HG02885 (cell line): ENCODE data around the gene TRDMT1.

ENCODE experiments used
- ATAC-seq: cut with Tn5 transposase; IDR thresholded peaks from one replicate; pipeline ENCODE4 v1.9.1; 2021; ENCODE audit warnings: mild to moderate bottlenecking; ENCODE audit not compliant: unreplicated experiment, poor library complexity

TRDMT1 gene

GRCh38 chr10:17181110-17181509, 20.4 kb downstream of the TRDMT1 start:
- no peak for ATAC-seq

- no peak for ATAC-seq
These were observed 22.5 kb downstream of the TRDMT1 start for GRCh38 chr10:17179002-17179401.

DNA sequence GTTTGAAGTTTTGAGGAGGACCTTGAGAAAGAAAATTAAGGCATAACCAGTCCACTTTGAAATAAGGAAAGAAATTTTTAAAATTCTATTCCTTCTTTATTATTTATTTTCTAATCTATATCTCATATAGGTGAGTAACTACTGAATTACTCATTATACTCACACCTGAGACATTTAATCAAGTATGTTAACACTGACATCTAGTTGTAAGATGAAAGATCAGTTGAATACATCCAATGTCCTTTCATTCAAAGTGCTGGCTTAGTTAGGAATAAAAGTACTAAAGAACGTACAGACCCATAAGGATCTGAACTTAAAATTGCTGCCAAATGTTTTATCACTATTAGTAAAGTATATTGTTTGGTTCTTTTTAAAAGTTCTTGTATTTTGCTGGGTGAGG, 23.5 kb downstream of the TRDMT1 start:
- no peak for ATAC-seq

DNA sequence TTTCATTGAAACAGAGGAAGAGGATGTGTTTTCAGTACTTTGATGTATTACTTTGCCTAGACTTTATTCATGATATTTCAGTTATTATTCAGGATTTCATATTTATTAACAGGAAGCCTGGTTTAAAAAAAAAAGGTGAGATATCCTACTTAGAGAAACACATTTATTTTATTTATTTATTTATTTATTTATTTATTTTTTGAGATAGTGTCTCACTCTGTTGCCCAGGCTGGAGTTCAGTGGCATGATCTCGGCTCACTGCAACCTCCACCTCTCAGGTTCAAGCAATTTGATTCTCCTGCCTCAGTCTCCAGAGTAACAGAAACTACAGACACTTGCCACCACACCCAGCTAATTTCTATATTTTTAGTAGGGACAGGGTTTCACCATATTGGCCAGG, 24.5 kb downstream of the TRDMT1 start:
- ATAC-seq: no peak

GRCh38 chr10:17176091-17176490, 25.4 kb downstream of the TRDMT1 start:
- no peak for ATAC-seq

GRCh38 chr10:17175551-17175950, 25.9 kb downstream of the TRDMT1 start:
- ATAC-seq: no peak

DNA sequence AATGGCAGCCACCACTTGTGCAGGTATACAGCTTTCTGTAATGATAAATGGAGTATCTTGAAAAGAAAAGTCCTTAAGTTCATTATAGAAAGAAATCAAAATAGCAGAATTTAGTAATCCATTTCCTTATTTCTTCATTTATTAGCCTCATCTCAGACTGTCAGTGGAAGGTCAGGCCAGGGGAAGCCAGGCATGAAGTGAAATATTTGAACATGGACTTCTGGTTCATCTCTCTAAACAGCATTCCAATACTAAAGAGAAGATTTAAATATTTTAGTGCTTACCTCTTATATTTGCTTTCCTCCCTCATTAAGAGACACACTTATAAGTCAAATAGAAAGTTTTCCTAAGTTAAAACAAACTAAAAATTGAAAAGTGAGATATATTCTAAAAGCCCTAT, 26.8 kb downstream of the TRDMT1 start:
- ATAC-seq: no peak

DNA sequence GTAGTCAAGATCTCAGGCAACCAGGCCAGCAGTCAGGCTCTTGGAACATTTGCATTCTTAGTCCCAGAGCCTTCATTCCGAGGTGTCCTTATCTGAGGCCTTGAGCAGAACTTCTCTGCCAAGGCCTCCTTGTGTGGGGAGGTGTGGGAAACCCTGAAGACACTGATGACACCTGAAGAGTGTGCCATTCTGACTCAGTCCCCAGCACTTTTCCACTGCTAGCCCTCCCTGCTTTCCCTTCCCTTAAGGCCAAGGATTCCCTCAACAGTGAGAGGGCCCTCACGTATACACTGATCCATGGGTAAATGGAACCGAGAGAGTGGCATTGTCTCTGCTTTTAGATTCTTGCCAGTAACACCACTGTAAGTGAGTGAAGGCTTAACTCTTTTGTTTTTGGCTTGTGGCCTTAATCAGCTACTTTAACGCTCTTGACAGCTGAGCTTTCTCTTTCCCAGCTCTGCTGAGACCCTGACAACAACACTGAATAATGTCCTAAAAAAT, 30.3 kb downstream of the TRDMT1 start:
- no peak for ATAC-seq

GRCh38 chr10:17169803-17170202, 31.7 kb downstream of the TRDMT1 start:
- ATAC-seq: no peak

- ATAC-seq: no peak
These were observed 34.8 kb downstream of the TRDMT1 start for GRCh38 chr10:17166699-17167098.

DNA sequence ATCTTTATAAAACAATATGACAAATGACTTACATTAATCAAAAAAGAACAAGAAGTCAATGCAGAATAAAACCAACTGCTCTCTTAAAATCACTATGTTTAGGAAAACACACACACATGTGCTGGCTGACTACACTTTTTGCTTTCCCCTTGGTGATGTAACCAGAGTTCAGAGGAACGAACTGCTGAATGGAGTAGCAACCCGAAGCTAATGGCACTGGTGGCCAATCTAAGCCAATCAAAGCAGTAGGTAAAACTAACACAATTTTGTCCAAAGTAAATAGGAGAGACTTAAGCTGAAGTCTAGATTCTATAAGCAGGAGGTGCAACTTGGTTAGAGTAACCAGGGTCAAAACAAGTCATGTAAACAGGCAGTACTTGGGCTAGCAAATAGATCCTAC, 38.6 kb downstream of the TRDMT1 start:
- ATAC-seq: no peak

- ATAC-seq: no peak
These were observed 39.7 kb downstream of the TRDMT1 start for GRCh38 chr10:17161775-17162174.

- no peak for ATAC-seq
These were observed 44.4 kb downstream of the TRDMT1 start for GRCh38 chr10:17157024-17157423.

GRCh38 chr10:17155826-17156225, 45.6 kb downstream of the TRDMT1 start:
- no peak for ATAC-seq

DNA sequence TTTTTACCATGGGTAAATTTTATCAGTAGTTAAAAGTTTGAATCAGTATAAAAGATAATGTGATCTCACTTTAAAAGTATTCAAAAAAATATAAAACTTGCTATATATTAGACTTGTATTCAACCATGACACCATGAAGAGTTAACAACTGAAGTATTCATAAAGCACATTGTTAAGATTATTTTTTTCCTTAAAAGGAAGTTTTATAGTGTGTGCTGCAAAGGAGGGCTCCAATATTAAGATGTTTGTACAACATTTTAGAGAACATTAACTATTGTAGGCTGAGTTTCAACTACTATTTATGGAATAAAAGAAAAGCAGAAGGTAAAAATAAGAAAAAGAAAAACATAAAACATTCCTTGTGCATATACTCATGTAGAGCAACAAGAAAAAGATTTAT, 47.4 kb downstream of the TRDMT1 start:
- no peak for ATAC-seq

GRCh38 chr10:17153321-17153720, 48.2 kb downstream of the TRDMT1 start:
- no peak for ATAC-seq

DNA sequence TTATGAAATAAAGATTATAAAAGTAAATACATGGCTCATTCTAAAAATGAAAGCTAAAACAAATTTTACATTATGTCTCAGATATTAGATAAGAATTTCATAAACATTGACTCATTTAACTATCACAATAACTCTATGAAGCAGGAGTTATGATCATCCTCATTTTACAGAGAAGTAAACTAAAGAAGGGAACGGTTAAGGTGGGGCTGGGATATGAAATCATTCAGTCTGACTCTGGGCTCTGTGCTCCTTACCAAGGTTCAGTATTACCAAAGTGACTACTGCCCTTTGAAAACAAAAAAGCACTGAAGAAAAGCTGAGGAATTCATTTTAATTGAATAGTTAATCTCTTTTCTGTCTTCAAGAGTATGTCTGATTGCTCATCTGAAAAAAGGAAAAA, 49.8 kb downstream of the TRDMT1 start:
- ATAC-seq: no peak

- no peak for ATAC-seq
These were observed 53.5 kb downstream of the TRDMT1 start for GRCh38 chr10:17147884-17148489.

- no peak for ATAC-seq
These were observed 54.6 kb downstream of the TRDMT1 start for GRCh38 chr10:17146892-17147291.

DNA sequence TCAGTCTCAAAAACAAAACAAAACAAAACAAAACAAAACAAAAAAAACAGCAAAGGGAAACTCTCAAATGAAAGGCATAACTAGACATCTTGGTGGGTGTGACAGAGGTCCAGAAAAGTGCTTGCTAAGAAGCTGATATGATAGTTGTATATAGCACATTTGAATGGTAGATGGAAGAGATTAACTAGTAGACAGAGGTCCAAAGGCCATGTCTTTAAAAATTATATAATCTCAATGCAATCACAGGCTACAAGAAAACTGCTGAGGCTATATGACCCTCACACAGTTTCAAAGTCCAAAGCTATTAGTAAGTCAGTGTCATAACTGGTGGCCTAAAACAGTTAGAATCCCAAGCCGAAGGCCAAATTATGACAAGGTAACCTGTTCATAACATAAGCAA, 56.2 kb downstream of the TRDMT1 start:
- ATAC-seq: no peak

GRCh38 chr10:17144757-17145156, 56.7 kb downstream of the TRDMT1 start:
- peak; percentile 69 for ATAC-seq

DNA sequence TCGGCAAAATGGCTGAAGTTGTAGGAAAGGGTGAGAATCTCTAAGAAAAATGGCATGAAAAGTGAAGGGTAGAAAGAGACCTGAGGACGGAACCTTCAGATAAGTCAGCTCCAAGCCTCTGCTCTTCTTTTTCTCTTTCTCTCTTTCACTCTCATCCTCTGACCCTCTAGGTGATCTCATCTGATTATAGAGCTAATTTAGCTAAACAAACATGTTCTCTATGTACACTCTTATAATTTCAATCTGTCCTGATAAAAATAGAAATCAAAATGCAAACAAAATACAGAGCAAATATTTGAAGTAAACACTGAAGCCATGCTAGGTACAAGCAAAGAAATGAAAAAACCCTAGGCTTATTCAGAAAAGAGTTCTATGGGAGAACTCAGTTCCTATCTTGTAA, 57.4 kb downstream of the TRDMT1 start:
- ATAC-seq: no peak
